ENCODE results near the gene RHOT2. TPM values are rescaled to one million over a fixed set of nuclear protein-coding genes. Genes with fewer than 3 reads are reported as not detected.
A peak's percentile ranks its signal among the peaks of the same experiment; 100 is the strongest.
"Not testable (repeated sequence)": the region's sequence is repeated elsewhere in the genome, so short reads cannot be mapped to it uniquely, and the experiment has no call there.

Gene RHOT2
- polyA plus RNA-seq, 3 donors from 2014 or later, result 36.8 to 53.3 (median 43.0) TPM

DNA sequence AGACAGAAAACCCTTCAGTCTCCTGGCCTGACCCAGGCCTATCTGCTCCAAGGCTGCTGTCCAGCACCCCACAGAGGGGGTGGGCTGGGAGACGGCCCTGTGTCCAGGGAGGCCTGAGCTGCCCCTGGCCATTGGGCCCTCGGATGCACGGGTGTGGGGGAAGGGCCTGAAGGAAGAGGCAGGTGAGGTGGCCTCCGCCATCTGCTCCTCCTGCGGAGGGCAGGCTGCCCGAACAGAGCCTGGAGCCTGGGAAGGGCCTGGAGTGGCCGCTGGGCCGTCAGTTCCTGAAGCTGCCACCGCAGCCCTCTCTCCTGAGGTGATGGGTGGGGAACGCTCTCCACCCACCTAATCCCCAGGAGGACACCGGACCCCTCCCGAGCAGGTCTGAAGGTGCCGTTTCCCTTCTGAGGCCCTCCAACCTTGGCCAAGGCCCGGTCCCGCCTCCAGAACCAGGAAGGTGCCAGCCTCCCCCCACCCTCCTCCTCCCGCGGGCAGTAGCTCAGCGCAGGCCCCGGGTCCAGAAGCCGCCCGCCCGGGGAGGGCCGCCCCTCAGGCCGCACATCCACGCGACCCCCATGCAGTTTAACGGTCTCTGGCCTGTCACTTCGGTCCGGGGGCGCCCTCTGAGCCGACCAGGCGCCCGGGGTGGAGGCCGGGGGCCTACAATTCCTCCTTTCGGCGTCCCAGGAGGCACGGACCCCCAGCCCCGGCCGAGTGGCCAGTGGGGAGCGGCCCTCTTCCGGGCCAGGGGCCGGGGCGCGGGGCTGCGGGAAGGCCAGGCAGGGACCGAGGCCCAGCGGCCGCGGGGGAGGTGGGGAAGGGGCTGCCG is 36.8 kb downstream of the RHOT2 start:
- no peak for DNase-seq
- no peaks in the 10 kb centered on the region for H3K36me3 Mint-ChIP-seq
- no peaks in the 10 kb centered on the region for H3K4me1 Mint-ChIP-seq
- H3K27me3 Mint-ChIP-seq (ENCODE audit: low read depth in 3 of 3), result peaks cover 0 to 17% (median 12%) of the 10 kb centered on the region in 3 donors
- H3K9me3 Mint-ChIP-seq, result peaks cover 0 to 1% (median 0%) of the 10 kb centered on the region in 6 donors
- no peak overlapping the region for H3K4me3 Mint-ChIP-seq
- no peak overlapping the region for H3K27ac Mint-ChIP-seq

- Mint-ChIP-seq H3K27ac (no peak within 1 kb of the TSS), H3K4me1 (no peaks in the 10 kb centered on the region), H3K9me3 (peaks cover 0 to 1% (median 0%) of the 10 kb centered on the region in 6 donors), H3K27me3 (ENCODE audit: low read depth in 3 of 3) (peaks cover 3 to 17% (median 12%) of the 10 kb centered on the region in 3 donors), H3K36me3 (no peaks in the 10 kb centered on the region), H3K4me3 (no peak within 1 kb of the TSS)
- no peak for DNase-seq
Measured at GRCh38 chr16:705431-706188, 37.7 kb downstream of the RHOT2 start, which contains the start of gene FBXL16. Gene FBXL16, minus strand, starts transcription at chr16:705801. Its CDS starts 8,396 bp downstream, at chr16:697405.

DNA sequence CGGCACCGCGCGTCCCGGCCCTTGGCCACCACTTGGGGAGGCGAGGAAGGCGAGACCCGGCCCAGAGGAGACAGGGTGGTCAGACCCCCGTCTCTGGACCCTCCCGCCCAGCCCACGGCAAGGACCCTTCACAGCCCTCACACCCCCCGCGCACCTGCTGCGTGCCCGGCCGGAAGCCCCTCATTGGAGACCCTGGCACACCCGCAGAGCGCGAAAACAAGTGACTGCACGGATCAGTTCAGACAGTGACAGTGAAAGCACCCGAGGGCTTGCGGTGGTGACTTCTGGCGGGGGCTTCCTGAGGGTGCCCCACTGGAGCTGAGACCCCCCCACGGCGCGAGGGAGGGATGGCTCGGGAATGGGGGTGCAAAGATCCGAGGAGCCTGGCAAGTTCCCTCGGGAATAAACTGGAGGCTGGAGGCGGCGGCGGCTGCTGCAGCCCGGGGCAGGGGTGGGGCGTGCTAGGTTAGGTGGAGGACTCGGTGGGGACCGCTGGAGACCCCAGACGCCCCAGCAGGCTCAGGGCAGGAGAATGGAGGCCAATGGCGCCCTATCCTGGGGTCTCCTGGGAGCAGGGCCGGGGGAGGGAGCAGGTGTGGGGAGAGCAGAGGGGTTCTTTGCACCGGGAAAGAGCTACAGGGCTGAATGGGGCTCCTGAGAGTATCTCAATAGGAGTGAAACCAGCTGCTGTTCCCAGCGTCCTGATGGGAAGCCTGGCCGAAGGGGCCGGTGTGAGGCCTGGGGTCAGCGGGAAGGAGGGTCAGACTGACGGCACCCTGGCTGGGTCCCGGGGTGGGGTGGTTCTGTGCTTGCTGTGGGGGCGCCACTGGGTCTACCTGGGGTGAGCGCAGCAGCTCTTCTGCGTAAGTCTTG is 38.5 kb downstream of the RHOT2 start:
- Mint-ChIP-seq H3K27ac (no peak overlapping the region), H3K9me3 (peaks cover 0 to 1% (median 0%) of the 10 kb centered on the region in 6 donors), H3K36me3 (no peaks in the 10 kb centered on the region), H3K4me1 (no peaks in the 10 kb centered on the region), H3K4me3 (no peak overlapping the region), H3K27me3 (ENCODE audit: low read depth in 3 of 3) (peaks cover 5 to 20% (median 11%) of the 10 kb centered on the region in 3 donors)
- no peak for DNase-seq

GRCh38 chr16:707062-707538 is 39.2 kb downstream of the RHOT2 start:
- H3K27ac Mint-ChIP-seq, result no peak overlapping the region
- no peaks in the 10 kb centered on the region for H3K4me1 Mint-ChIP-seq
- no peak for DNase-seq
- H3K36me3 Mint-ChIP-seq, result no peaks in the 10 kb centered on the region
- H3K27me3 Mint-ChIP-seq (ENCODE audit: low read depth in 3 of 3), result peaks cover 5 to 20% (median 8%) of the 10 kb centered on the region in 3 donors
- H3K4me3 Mint-ChIP-seq, result no peak overlapping the region
- H3K9me3 Mint-ChIP-seq, result peaks cover 0 to 1% (median 0%) of the 10 kb centered on the region in 6 donors

DNA sequence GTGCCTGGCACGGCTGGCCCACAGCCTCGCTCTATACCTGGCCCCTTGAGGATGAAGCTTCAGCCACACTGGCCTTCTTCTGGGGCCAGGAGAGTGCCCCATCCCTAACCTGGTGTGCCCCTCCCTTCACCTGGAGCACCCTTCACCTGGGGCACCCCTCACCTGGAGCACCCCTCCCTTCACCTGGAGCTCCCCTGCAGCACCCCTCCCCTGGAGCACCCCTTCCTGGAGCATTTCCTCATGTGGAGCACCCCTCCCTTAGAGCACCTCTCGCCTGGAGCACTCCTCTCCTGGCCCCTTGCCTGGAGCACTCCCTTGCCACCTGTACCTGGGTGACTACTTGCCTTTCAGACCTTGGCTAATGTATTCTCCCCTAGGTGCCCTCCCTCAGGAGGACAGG is 40.1 kb downstream of the RHOT2 start:
- Mint-ChIP-seq H3K36me3 (no peaks in the 10 kb centered on the region), H3K4me3 (peak overlapping the region in 1 of 5 donors; percentile 24), H3K4me1 (peaks cover 0 to 2% of the 10 kb centered on the region in 2 donors), H3K9me3 (no peaks in the 10 kb centered on the region), H3K27me3 (ENCODE audit: low read depth in 3 of 3) (peaks cover 5 to 14% (median 8%) of the 10 kb centered on the region in 3 donors), H3K27ac (no peak overlapping the region)
- DNase-seq, result no peak

DNA sequence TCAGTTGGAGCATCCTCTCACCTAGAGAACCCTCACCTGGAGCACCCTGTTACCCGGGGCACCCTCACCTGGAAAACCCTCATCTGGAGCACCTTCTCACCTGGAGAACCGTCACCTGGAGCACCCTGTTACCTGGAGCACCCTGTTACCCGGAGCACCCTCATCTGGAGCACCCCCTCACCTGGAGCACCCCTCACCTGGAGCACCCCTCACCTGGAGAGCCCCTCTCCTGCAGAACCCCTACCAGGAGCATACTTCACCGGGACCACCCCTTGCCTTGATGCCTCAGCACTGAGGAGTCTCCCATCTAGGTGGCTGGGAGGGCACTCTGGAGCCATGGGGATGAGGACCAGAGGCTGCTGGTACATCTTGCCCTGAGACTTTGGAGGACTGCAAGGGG is 41.0 kb downstream of the RHOT2 start:
- Mint-ChIP-seq H3K36me3 (no peaks in the 10 kb centered on the region), H3K27me3 (ENCODE audit: low read depth in 3 of 3) (peaks cover 5 to 12% (median 8%) of the 10 kb centered on the region in 3 donors), H3K4me3 (no peak overlapping the region), H3K9me3 (no peaks in the 10 kb centered on the region), H3K4me1 (peaks cover 0 to 2% of the 10 kb centered on the region in 2 donors), H3K27ac (no peak overlapping the region)
- no peak for DNase-seq

DNA sequence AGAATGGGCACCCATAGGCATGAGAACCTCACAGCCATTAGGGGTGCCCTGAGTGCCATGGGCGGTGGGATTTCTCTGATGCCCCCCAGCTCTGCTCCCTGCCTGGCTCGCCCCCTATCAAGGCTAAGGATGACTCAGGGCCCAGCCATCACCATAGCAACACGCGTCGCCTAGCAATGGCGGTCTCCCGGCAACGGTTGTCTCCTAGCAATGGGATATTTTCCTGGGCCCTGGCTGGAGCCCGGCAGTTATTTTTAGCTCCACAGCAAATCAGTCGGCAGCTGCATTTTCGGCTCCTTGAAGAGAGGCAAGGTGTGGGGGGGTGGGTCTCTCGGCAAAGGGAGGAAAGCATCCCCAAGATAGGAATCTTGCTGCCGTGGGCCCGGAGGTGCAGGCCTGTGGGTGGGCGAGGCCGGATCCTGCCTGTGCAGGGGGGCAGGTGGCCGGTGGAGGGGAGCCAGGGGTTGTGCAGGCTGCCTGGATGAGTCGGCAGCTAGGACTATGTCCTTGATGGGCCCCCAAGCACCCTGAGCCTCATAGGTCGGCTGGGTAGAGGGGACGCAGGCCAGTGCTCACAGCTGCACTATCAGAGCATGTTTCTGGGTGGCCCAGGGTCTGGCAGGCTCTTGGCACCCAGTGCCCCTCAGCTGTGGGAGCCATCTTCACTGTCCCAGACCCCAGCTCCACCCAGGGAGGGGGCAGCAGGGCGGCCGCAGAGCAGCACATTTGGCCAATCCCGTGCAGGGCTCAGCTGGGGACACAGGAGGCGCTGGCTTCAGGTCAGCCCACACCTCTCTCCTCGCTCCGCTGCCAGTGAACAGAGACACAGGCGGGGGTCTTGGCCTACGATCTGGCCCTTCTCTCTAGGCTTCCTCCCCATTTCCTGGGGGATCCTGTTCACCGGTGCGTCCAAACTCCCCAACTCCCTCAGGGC is 41.9 kb downstream of the RHOT2 start:
- Mint-ChIP-seq H3K36me3 (no peaks in the 10 kb centered on the region), H3K27me3 (ENCODE audit: low read depth in 3 of 3) (peaks cover 5 to 13% (median 8%) of the 10 kb centered on the region in 3 donors), H3K4me3 (no peak overlapping the region), H3K4me1 (peaks cover 0 to 2% of the 10 kb centered on the region in 2 donors), H3K27ac (no peak overlapping the region), H3K9me3 (no peaks in the 10 kb centered on the region)
- no peak for DNase-seq

DNA sequence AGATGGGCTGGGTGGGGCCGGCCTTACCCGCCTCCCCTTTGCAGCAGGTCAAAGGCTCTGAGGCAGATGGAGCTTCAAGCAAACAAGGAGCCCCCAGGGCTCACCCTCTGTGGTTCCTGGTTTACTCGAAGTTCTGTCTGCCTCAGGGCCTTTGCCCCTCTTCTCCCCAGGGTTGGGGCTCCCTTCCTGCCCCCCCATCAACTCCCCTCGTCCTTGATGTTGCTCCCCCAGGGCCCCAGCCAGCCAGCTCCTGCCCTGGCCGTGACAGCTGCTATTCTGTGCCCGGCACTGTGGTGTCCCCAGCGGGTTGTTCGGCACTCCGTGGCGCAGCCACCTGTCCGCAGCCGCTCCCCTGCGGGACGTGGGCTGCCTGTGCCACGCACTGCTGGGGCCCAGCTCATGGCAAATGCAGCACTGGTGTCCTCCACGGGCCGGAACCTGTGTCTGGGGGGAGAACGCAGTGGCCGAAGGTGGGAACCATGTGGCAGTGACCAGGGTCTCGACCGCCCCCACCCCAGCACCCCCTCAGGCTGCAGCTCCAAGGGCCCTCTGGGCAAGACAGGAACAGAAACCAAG is 42.7 kb downstream of the RHOT2 start:
- no peaks in the 10 kb centered on the region for H3K36me3 Mint-ChIP-seq
- no peak overlapping the region for H3K27ac Mint-ChIP-seq
- no peak for DNase-seq
- H3K27me3 Mint-ChIP-seq (ENCODE audit: low read depth in 3 of 3), result peaks cover 5 to 13% (median 8%) of the 10 kb centered on the region in 3 donors
- no peak overlapping the region for H3K4me3 Mint-ChIP-seq
- no peaks in the 10 kb centered on the region for H3K9me3 Mint-ChIP-seq
- H3K4me1 Mint-ChIP-seq, result peaks cover 0 to 2% of the 10 kb centered on the region in 2 donors

GRCh38 chr16:711084-711483 is 43.2 kb downstream of the RHOT2 start:
- Mint-ChIP-seq H3K4me3 (no peak overlapping the region), H3K27ac (no peak overlapping the region), H3K27me3 (ENCODE audit: low read depth in 3 of 3) (peaks cover 8 to 13% (median 8%) of the 10 kb centered on the region in 3 donors)

DNA sequence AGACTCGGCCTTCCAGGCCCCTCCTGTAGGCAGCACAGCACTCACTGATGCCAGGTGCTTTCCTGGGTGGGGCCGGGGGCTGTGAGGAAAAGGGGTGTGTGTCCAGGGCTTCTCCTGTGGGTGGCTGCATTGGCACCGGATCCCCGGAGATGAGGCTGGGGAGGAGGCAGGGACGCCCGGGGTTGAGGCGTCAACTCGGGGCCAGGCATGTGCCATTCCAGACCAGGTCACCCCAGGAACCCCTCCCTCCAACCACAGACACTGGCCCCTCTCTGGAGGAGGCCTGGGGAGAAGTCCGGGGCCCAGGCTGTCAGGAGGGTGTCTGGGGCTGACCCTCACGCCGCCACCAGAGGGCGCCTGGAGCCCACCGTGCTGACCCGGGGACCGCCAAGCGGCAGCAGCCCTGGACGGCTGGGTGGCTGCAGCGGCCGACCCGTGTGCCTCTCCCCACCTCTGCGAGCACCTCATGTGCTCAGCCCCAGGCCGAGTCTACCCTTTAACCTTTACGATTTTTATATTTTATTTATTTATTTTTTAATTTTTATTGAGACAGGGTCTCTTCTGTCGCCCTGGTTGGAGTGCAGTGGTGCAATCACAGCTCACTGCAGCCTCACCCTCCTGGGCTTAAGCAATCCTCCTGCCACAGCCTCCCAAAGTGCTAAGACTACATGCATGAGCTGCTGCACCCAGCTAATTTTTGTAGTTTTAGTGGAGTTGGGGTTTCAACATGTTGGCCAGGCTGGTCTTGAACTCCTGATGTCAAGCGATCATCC is 43.8 kb downstream of the RHOT2 start:
- H3K27me3 Mint-ChIP-seq (ENCODE audit: low read depth in 3 of 3), result peaks cover 8 to 11% (median 8%) of the 10 kb centered on the region in 3 donors
- no peaks in the 10 kb centered on the region for H3K36me3 Mint-ChIP-seq
- no peaks in the 10 kb centered on the region for H3K9me3 Mint-ChIP-seq
- no peak overlapping the region for H3K27ac Mint-ChIP-seq
- H3K4me3 Mint-ChIP-seq, result no peak overlapping the region
- H3K4me1 Mint-ChIP-seq, result peaks cover 0 to 5% of the 10 kb centered on the region in 2 donors
- peak; percentile 79 to 83 (median 81) for DNase-seq

More at GRCh38 chr16:711084-711483, 43.2 kb downstream of the RHOT2 start:
- no peaks in the 10 kb centered on the region for H3K9me3 Mint-ChIP-seq
- peaks cover 0 to 2% of the 10 kb centered on the region in 2 donors for H3K4me1 Mint-ChIP-seq
- DNase-seq, result no peak
- H3K36me3 Mint-ChIP-seq, result no peaks in the 10 kb centered on the region

DNA sequence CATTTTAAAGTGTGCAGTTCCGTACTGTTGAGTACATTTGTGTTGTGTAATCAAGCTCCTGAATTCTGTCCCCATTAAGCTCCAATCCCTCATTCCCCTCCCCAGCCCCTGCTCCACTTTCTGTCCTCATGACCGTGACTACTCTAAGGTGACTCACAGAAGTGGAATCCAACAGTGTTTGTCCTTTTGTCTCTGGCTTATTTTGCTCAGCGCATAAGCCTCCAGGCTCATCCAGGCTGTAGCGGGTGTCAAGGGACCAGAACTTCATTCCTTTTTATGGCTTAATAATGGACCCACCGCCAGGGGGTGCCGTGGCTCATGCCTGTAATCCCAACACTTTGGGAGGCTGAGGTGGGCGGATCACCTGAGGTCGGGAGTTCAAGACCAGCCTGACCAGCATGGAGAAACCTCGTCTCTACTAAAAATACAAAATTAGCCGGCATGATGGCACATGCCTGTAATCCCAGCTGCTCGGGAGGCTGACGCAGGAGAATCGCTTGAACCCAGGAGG is 44.9 kb downstream of the RHOT2 start:
- not testable (repeated sequence) for H3K27ac Mint-ChIP-seq, DNase-seq, H3K4me1 Mint-ChIP-seq, H3K36me3 Mint-ChIP-seq, H3K9me3 Mint-ChIP-seq
- Mint-ChIP-seq H3K27me3 (ENCODE audit: low read depth in 3 of 3) (peaks cover 6 to 10% (median 8%) of the 10 kb centered on the region in 3 donors), H3K4me3 (peak overlapping the region in 1 of 5 donors; percentile 10)
